HG02884 (cell line): ENCODE data around the gene MAP4.

Experiments used
- ATAC-seq: cut with Tn5 transposase; IDR thresholded peaks from one replicate; pipeline ENCODE4 v1.9.1; 2021; ENCODE audit warnings: mild to moderate bottlenecking, moderate library complexity; ENCODE audit not compliant: unreplicated experiment

MAP4 gene

GRCh38 chr3:47870702-47871260, 145.4 kb downstream of the MAP4 start:
- ATAC-seq: no peak

GRCh38 chr3:47870156-47870555, 146.1 kb downstream of the MAP4 start:
- no peak for ATAC-seq

GRCh38 chr3:47868306-47868705, 147.9 kb downstream of the MAP4 start:
- no peak for ATAC-seq

- ATAC-seq: no peak
Observed at GRCh38 chr3:47867451-47868044, 148.7 kb downstream of the MAP4 start.

GRCh38 chr3:47865192-47865591, 151.0 kb downstream of the MAP4 start:
- no peak for ATAC-seq

- no peak for ATAC-seq
Observed at GRCh38 chr3:47863391-47864128, 152.7 kb downstream of the MAP4 start.

GRCh38 chr3:47859956-47860605, 156.1 kb downstream of the MAP4 start:
- no peak for ATAC-seq

GRCh38 chr3:47857151-47857550, 159.1 kb downstream of the MAP4 start:
- ATAC-seq: no peak

GRCh38 chr3:47856669-47857068, 159.5 kb downstream of the MAP4 start:
- ATAC-seq: no peak

- no peak for ATAC-seq
Observed at GRCh38 chr3:47855461-47856383, 160.5 kb downstream of the MAP4 start.

- no peak for ATAC-seq
Observed at GRCh38 chr3:47854720-47855455, 161.3 kb downstream of the MAP4 start.

GRCh38 chr3:47854267-47854666, 161.9 kb downstream of the MAP4 start:
- ATAC-seq: no peak

- ATAC-seq: no peak
Observed at GRCh38 chr3:47852604-47853602, 163.3 kb downstream of the MAP4 start.

GRCh38 chr3:47851888-47852603, 164.2 kb downstream of the MAP4 start:
- ATAC-seq: no peak

GRCh38 chr3:47850564-47851410, 165.4 kb downstream of the MAP4 start:
- no peak for ATAC-seq

GRCh38 chr3:47849699-47850563, 166.3 kb downstream of the MAP4 start:
- ATAC-seq: no peak
